Tibial artery (tissue), 4 donors: ENCODE results near the gene PXDN.

ENCODE experiments used
- DNase-seq, 2 donors: peaks; one replicate each; pipeline ENCODE4 v3.0.0-alpha.2; 2019
- H3K27ac ChIP-seq, 2 donors: fragments of 200-600 bp; sonication (generic) in 1 of 2; 1 replicate in 1 of 2; 2 replicates in 1 of 2; pipeline ENCODE4 v1.5.1; 2018 to 2019; ENCODE audit warnings: mild to moderate bottlenecking in 1 of 2
- H3K27me3 ChIP-seq, 2 donors: fragments of 200-600 bp; sonication (generic) in 1 of 2; one replicate each; pipeline versions ENCODE4 v1.5.1 to v1.6.0; 2016 to 2019
- H3K36me3 ChIP-seq, 3 donors: fragments of 200-600 bp; sonication (generic) in 2 of 3; one replicate each; pipeline ENCODE4 v1.5.1; 2016 to 2019; ENCODE audit warnings: mild to moderate bottlenecking in 2 of 3
- H3K4me1 ChIP-seq, 4 donors: fragments of 200-600 bp; sonication (generic) in 2 of 4; 1 replicate in 3 of 4; 2 replicates in 1 of 4; pipeline ENCODE4 v1.5.1; 2016 to 2019
- H3K4me3 ChIP-seq, 2 donors: fragments of 200-600 bp; sonication (generic) in 1 of 2; 1 replicate in 1 of 2; 2 replicates in 1 of 2; pipeline ENCODE4 v1.5.1; 2018 to 2019; ENCODE audit warnings: mild to moderate bottlenecking in 2 of 2
- H3K9me3 ChIP-seq, 3 donors: fragments of 200-600 bp; sonication (generic) in 1 of 3; one replicate each; pipeline ENCODE4 v1.5.1; 2016 to 2019
- intact Hi-C: fragments of 100-400 bp; cut with DNase I; formaldehyde crosslinking; loops from one replicate; pipeline ENCODE4 v1.15.0; 2023; ENCODE audit warnings: low total_unique reads
- TF ChIP-seq, protein P1 (sequence below), 2 experiments: fragments of 200-600 bp in 1 of 2; fragments of 450-650 bp in 1 of 2; IDR thresholded peaks; one replicate each; pipeline ENCODE4 v1.5.1; 2017 to 2019; ENCODE audit warnings: antibody characterized with exemption in 2 of 2, mild to moderate bottlenecking in 1 of 2, moderate library complexity in 1 of 2

The PXDN gene

DNA sequence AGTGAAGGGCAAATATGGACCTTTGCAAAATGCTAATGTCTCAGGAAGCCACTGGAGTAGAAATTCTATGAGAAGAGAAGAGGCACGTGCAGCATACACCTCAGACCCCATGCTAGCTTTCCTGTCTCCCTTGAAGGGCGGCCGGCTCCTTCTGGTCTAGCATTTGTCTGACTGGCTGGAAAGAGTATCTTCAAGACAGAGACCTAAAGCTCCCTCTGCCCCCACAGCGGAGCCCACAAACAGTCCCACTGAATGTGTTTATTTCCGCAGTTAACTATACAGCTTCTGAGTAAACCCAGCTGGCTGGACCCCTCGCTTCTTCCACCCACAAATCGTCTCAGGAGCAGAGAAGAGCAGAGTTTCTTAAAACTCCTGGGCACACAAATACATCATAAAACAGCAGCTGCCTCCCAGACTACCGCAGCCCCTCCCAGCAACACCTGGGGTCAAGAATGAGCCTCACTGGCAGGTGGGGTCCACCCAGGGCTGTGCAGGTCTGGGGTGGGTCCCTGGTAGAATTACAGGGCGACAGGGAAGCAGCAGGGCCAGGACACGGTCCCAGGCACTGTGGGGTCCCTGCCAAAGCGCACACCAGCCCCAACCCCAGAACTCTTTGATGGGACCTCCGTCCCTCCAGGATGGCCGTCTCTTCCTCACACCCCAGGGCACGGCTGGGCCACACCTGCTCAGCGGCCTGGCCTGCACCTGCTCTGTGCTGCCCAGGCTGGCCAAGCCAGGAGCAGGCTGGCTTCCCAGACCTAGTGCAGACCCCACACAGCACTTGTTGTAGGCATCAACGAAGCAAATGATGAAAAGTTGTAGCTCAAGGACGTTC is 103.8 kb downstream of the PXDN start:
- Histone ChIP-seq H3K27ac (no peak overlapping the region), H3K4me3 (no peak overlapping the region), H3K9me3 (no peaks in the 10 kb centered on the region), H3K4me1 (peaks cover 0 to 14% (median 2%) of the 10 kb centered on the region in 4 donors), H3K36me3 (peaks cover 41 to 82% (median 76%) of the 10 kb centered on the region in 3 donors), H3K27me3 (no peaks in the 10 kb centered on the region)
- DNase-seq, result no peak
- intact Hi-C loops, result loop anchor here (1.0 kb wide), 1 partner anchor 44 kb away; no protein-coding TSS in a partner anchor
- TF ChIP-seq, protein P1, sequence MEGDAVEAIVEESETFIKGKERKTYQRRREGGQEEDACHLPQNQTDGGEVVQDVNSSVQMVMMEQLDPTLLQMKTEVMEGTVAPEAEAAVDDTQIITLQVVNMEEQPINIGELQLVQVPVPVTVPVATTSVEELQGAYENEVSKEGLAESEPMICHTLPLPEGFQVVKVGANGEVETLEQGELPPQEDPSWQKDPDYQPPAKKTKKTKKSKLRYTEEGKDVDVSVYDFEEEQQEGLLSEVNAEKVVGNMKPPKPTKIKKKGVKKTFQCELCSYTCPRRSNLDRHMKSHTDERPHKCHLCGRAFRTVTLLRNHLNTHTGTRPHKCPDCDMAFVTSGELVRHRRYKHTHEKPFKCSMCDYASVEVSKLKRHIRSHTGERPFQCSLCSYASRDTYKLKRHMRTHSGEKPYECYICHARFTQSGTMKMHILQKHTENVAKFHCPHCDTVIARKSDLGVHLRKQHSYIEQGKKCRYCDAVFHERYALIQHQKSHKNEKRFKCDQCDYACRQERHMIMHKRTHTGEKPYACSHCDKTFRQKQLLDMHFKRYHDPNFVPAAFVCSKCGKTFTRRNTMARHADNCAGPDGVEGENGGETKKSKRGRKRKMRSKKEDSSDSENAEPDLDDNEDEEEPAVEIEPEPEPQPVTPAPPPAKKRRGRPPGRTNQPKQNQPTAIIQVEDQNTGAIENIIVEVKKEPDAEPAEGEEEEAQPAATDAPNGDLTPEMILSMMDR (IDR thresholded peaks at IDR 0.05), result no peak

DNA sequence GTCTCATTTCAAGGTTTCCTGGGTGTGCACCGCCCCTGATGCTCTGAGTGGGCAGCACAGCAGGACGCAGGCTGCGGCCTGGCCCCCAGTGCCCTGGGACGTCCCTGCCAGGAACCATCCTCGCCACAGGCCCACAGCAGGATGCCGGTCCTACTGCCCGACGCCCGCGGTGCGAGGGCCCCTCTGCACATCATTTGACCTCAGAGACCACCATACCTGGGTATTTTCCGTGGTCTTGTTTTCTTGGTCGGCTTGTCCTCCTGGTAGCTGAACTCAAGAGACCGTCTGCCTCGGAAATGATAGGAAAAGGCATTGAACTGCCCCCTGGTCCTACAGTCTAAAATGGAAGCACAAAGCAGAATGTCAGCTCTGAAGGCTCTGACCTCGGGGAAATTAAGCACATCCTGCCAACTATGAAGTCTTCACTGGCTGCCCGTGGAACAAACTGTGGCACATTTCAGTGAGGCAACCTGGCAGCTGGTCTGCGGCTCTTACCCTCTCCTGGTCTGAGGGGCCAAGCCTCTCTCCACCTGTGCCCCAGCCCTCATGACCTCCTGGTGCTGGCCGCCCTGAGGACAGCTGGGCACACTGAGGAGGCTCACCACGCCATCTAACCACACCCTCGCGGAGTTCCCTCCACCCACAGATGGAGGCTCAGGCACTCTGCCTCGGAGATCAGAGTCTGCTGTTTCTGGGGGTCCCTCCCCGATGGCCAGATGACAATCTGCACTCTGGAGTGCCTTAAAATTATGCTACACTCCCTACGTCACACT is 105.0 kb downstream of the PXDN start:
- H3K36me3 ChIP-seq, result peaks cover 53 to 88% (median 84%) of the 10 kb centered on the region in 3 donors
- H3K4me3 ChIP-seq, result no peak overlapping the region
- intact Hi-C loops, result no loop called here
- no peak for DNase-seq
- H3K27me3 ChIP-seq, result no peaks in the 10 kb centered on the region
- TF ChIP-seq, protein P1 (IDR thresholded peaks at IDR 0.05), result no peak
- H3K4me1 ChIP-seq, result peaks cover 0 to 10% (median 2%) of the 10 kb centered on the region in 4 donors
- no peak overlapping the region for H3K27ac ChIP-seq
- H3K9me3 ChIP-seq, result no peaks in the 10 kb centered on the region

DNA sequence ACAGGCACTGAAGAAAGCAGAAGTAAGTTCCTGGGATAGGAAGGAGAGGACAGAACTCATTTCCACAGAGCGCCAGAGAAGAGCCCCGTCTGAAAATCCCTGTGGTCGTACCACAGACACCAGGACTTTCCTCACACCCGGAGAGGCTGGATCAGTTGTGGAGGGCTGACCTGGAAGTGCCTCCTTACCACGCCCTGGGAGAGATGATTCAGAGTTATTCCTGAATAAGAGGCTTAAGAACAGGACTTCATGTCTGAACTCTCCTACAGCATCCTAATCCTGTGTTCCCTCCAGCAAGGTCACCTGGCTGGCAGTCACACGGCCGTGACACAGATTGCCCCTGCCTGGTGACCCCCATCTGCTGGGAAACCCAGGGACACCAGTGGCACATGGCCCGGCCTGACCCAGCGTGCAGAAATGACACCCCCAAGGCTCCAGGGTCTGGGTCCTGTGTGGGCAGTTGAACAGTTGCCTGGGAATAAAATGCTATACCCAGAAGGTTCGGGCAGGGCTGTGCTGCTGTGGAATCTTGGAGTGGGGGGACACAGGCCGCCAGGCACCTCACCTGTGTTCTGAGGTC is 105.9 kb downstream of the PXDN start:
- Histone ChIP-seq H3K27me3 (no peaks in the 10 kb centered on the region), H3K9me3 (no peaks in the 10 kb centered on the region), H3K27ac (no peak overlapping the region), H3K4me1 (peaks cover 0 to 10% (median 2%) of the 10 kb centered on the region in 4 donors), H3K4me3 (no peak overlapping the region), H3K36me3 (peaks cover 60 to 89% (median 87%) of the 10 kb centered on the region in 3 donors)
- TF ChIP-seq, protein P1 (IDR thresholded peaks at IDR 0.05), result no peak
- DNase-seq, result no peak
- intact Hi-C loops, result no loop called here

DNA sequence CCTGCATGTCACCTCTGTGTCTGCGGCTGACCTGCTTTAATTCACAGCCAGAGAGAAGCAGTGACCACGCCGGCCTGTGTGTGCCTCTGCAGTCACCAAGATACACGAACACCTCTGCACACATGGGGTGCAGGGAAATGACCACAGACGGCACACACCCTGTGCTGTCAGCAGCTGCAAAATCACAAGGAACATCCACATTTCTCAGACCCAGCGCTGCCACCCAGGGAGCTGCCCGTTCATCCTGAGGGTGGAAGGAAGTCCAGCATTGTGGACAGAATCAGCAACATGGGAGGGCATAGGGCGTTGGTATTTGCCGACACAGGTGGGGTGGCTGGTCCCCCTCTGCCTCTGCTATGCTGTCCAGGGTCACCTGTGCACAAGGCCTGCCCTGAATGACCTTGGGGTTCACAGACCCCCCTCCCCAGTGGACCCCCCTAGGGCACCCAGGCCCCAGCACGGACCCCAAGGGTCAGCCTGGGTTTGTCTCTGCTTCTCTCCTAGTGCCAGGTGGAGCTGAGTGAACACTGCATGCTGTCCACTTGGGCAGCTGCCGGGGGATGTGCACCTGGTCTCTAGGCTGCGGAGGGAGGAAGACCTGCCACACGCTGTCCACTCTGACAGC is 107.4 kb downstream of the PXDN start:
- Histone ChIP-seq H3K4me3 (no peak overlapping the region), H3K4me1 (peaks cover 0 to 2% (median 0%) of the 10 kb centered on the region in 4 donors), H3K27ac (no peak overlapping the region), H3K9me3 (no peaks in the 10 kb centered on the region), H3K36me3 (peaks cover 63 to 89% (median 87%) of the 10 kb centered on the region in 3 donors), H3K27me3 (no peaks in the 10 kb centered on the region)
- DNase-seq, result no peak
- intact Hi-C loops, result no loop called here
- TF ChIP-seq, protein P1 (IDR thresholded peaks at IDR 0.05), result no peak

DNA sequence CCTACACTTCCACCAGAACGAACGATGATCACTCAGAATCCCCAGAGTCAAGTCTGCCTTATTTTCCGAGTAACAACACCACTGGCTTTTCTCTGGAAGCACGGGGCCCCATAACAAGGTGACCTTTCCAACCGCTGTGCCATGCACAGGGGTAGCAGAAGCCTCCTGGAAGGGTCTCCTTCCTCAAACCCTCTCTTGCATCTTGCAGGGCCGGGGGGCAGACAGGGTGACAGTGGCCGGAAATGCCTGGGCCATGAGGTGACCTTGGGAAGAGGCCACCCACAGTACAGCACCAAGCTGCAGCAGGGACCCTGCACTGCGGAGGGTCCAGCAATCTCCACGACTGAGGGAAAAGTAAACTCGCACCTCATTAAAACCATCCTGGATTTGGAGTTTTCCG is 108.5 kb downstream of the PXDN start:
- H3K36me3 ChIP-seq, result peaks cover 64 to 89% (median 89%) of the 10 kb centered on the region in 3 donors
- intact Hi-C loops, result no loop called here
- no peak for DNase-seq
- H3K27ac ChIP-seq, result no peak overlapping the region
- no peaks in the 10 kb centered on the region for H3K27me3 ChIP-seq
- peaks cover 0 to 6% (median 0%) of the 10 kb centered on the region in 4 donors for H3K4me1 ChIP-seq
- no peak overlapping the region for H3K4me3 ChIP-seq
- TF ChIP-seq, protein P1 (IDR thresholded peaks at IDR 0.05), result no peak
- no peaks in the 10 kb centered on the region for H3K9me3 ChIP-seq
